Erythroblast (primary cell): Measurements from ENCODE around the gene NEDD4L.
A peak's percentile ranks its signal among the peaks of the same experiment; 100 is the strongest.
"Not testable (repeated sequence)": the region's sequence is repeated elsewhere in the genome, so short reads cannot be mapped to it uniquely, and the experiment has no call there.

Experiments
- DNase-seq, 2 experiments: peaks; one replicate each; lab custom pipeline; 2025; lab: John Stamatoyannopoulos, UW
- GATA1 ChIP-seq: IDR thresholded peaks from 2 replicates; pipeline ENCODE4 v1.6.1; 2011; ENCODE audit warnings: low read depth, mild to moderate bottlenecking, control low read depth, low read length, moderate library complexity
- POLR2A ChIP-seq: IDR thresholded peaks from 2 replicates; pipeline ENCODE4 v1.6.1; 2011; ENCODE audit warnings: mild to moderate bottlenecking, low read length

Gene NEDD4L

GRCh38 chr18:58254873-58255511 is 211.0 kb downstream of the NEDD4L start:
- no peak for DNase-seq
- no peak for TF ChIP-seq POLR2A
- no peak for TF ChIP-seq GATA1

GRCh38 chr18:58255701-58256311 is 211.8 kb downstream of the NEDD4L start:
- TF ChIP-seq POLR2A, result no peak
- no peak for TF ChIP-seq GATA1
- DNase-seq, result no peak

GRCh38 chr18:58256316-58257080 is 212.5 kb downstream of the NEDD4L start:
- TF ChIP-seq GATA1, result no peak
- no peak for TF ChIP-seq POLR2A
- DNase-seq, result no peak

- TF ChIP-seq POLR2A (no peak), GATA1 (no peak)
- peak; percentile 26 to 43 for DNase-seq
These were observed 213.4 kb downstream of the NEDD4L start for GRCh38 chr18:58257461-58257860.

GRCh38 chr18:58258692-58259342 is 214.8 kb downstream of the NEDD4L start:
- TF ChIP-seq GATA1, result no peak
- no peak for TF ChIP-seq POLR2A
- DNase-seq, result peak; percentile 84 to 93

GRCh38 chr18:58263055-58263957 is 219.3 kb downstream of the NEDD4L start:
- no peak for TF ChIP-seq POLR2A
- no peak for TF ChIP-seq GATA1
- no peak for DNase-seq

GRCh38 chr18:58264075-58264474 is 220.0 kb downstream of the NEDD4L start:
- TF ChIP-seq POLR2A, result no peak
- no peak for TF ChIP-seq GATA1
- DNase-seq, result no peak

GRCh38 chr18:58264840-58265239 is 220.8 kb downstream of the NEDD4L start:
- TF ChIP-seq POLR2A, result no peak
- TF ChIP-seq GATA1, result no peak
- DNase-seq, result no peak

- not testable (repeated sequence) for DNase-seq
These were observed 221.5 kb downstream of the NEDD4L start for GRCh38 chr18:58265489-58265888.

- TF ChIP-seq POLR2A, result no peak
- no peak for TF ChIP-seq GATA1
- DNase-seq, result no peak
These were observed 222.3 kb downstream of the NEDD4L start for GRCh38 chr18:58266291-58266690.

- no peak for TF ChIP-seq GATA1
- no peak for TF ChIP-seq POLR2A
- DNase-seq, result no peak
These were observed 223.5 kb downstream of the NEDD4L start for GRCh38 chr18:58267493-58267892.

- no peak for DNase-seq
- TF ChIP-seq GATA1 (no peak), POLR2A (no peak)
These were observed 224.8 kb downstream of the NEDD4L start for GRCh38 chr18:58268849-58269248.

- DNase-seq, result no peak
- no peak for TF ChIP-seq POLR2A
- no peak for TF ChIP-seq GATA1
These were observed 225.9 kb downstream of the NEDD4L start for GRCh38 chr18:58269931-58270330.
